Activated T-helper 1 cell treated with anti-CD3 and anti-CD28 coated beads, Interleukin-12 subunit alpha, Interleukin-12 subunit beta, Interleukin-2, Interleukin-4 antibody, amounts not matched to agents 30 ng/mL and 10 ng/mL and 1 ng/mL, durations not matched to agents 14 hours and 24 hours and 36 hours (primary cell): Measurements from ENCODE around the gene NDFIP1. TPM values are rescaled to one million over a fixed set of nuclear protein-coding genes. Genes with fewer than 3 reads are reported as not detected.

ENCODE experiments used
- DNase-seq: peaks from one replicate; pipeline ENCODE4 v3.0.0; 2021; ENCODE audit warnings: low spot score
- H3K27ac Mint-ChIP-seq: one replicate; pipeline ENCODE4 v1.8.0; 2021; ENCODE audit warnings: mild to moderate bottlenecking, mixed read lengths
- H3K27me3 Mint-ChIP-seq: one replicate; pipeline ENCODE4 v1.8.0; 2022; ENCODE audit warnings: mild to moderate bottlenecking, moderate library complexity, mixed read lengths; ENCODE audit not compliant: insufficient read depth
- H3K36me3 Mint-ChIP-seq: one replicate; pipeline ENCODE4 v1.8.0; 2021; ENCODE audit warnings: low read depth, mixed read lengths
- H3K4me1 Mint-ChIP-seq: one replicate; pipeline ENCODE4 v1.8.0; 2021; ENCODE audit warnings: low read depth, mixed read lengths
- H3K4me3 Mint-ChIP-seq: one replicate; pipeline ENCODE4 v1.8.0; 2021; ENCODE audit warnings: mild to moderate bottlenecking, moderate library complexity, mixed read lengths
- H3K9me3 Mint-ChIP-seq: one replicate; pipeline ENCODE4 v1.8.0; 2021; ENCODE audit warnings: mixed read lengths
- intact Hi-C: fragments of 100-400 bp; cut with micrococcal nuclease; formaldehyde crosslinking; loops from one replicate; pipeline ENCODE4 v1.15.1; 2024
- total RNA-seq: library from RNA; stranded (reverse); gene quantifications from 2 replicates; pipeline ENCODE4 v1.2.3, GENCODE V29; 2022

Gene NDFIP1
- total RNA-seq, 1 donor from 2014 or later, result 119 TPM

- peaks cover 23% of the 10 kb centered on the region for H3K36me3 Mint-ChIP-seq
- H3K27ac Mint-ChIP-seq, result no peak overlapping the region
- H3K4me1 Mint-ChIP-seq, result peaks cover 39% of the 10 kb centered on the region
These were observed 21.0 kb downstream of the NDFIP1 start for GRCh38 chr5:142129446-142130066.

GRCh38 chr5:142131394-142131793, 22.8 kb downstream of the NDFIP1 start:
- no peak overlapping the region for H3K4me3 Mint-ChIP-seq
- peaks cover 23% of the 10 kb centered on the region for H3K36me3 Mint-ChIP-seq
- no peak overlapping the region for H3K27ac Mint-ChIP-seq
- peaks cover 43% of the 10 kb centered on the region for H3K4me1 Mint-ChIP-seq
- no peaks in the 10 kb centered on the region for H3K27me3 Mint-ChIP-seq
- H3K9me3 Mint-ChIP-seq, result no peaks in the 10 kb centered on the region
- intact Hi-C loops, result loop anchor here (5.0 kb wide), 1 partner anchor 59 kb away; no protein-coding TSS in a partner anchor
- no peak for DNase-seq

More at GRCh38 chr5:142129446-142130066, 21.0 kb downstream of the NDFIP1 start:
- no peak for DNase-seq
- Mint-ChIP-seq H3K27me3 (no peaks in the 10 kb centered on the region), H3K9me3 (no peaks in the 10 kb centered on the region), H3K4me3 (no peak overlapping the region)
- intact Hi-C loops, result loop anchor here (5.0 kb wide), 1 partner anchor 57 kb away; no protein-coding TSS in a partner anchor

GRCh38 chr5:142132916-142133315, 24.3 kb downstream of the NDFIP1 start:
- Mint-ChIP-seq H3K9me3 (no peaks in the 10 kb centered on the region), H3K36me3 (peaks cover 24% of the 10 kb centered on the region), H3K27me3 (no peaks in the 10 kb centered on the region), H3K4me1 (peaks cover 29% of the 10 kb centered on the region), H3K27ac (no peak overlapping the region), H3K4me3 (no peak overlapping the region)
- intact Hi-C loops, result loop anchor here (5.0 kb wide), 1 partner anchor 61 kb away; no protein-coding TSS in a partner anchor
- DNase-seq, result no peak

- Mint-ChIP-seq H3K4me3 (no peak overlapping the region), H3K27me3 (no peaks in the 10 kb centered on the region), H3K9me3 (no peaks in the 10 kb centered on the region), H3K4me1 (peaks cover 22% of the 10 kb centered on the region), H3K27ac (no peak overlapping the region), H3K36me3 (peaks cover 23% of the 10 kb centered on the region)
- intact Hi-C loops, result loop anchor here (5.0 kb wide), 1 partner anchor 61 kb away; no protein-coding TSS in a partner anchor
- no peak for DNase-seq
These were observed 25.0 kb downstream of the NDFIP1 start for GRCh38 chr5:142133330-142134206.

- Mint-ChIP-seq H3K27ac (no peak overlapping the region), H3K4me3 (no peak overlapping the region), H3K4me1 (peaks cover 13% of the 10 kb centered on the region), H3K27me3 (no peaks in the 10 kb centered on the region), H3K36me3 (peaks cover 19% of the 10 kb centered on the region), H3K9me3 (no peaks in the 10 kb centered on the region)
- intact Hi-C loops, result loop anchor here (5.0 kb wide), 1 partner anchor 62 kb away; no protein-coding TSS in a partner anchor
- no peak for DNase-seq
These were observed 25.9 kb downstream of the NDFIP1 start for GRCh38 chr5:142134331-142135010.

- no peak overlapping the region for H3K27ac Mint-ChIP-seq
- no peak overlapping the region for H3K4me3 Mint-ChIP-seq
- no peak for DNase-seq
- peaks cover 15% of the 10 kb centered on the region for H3K36me3 Mint-ChIP-seq
- peaks cover 6% of the 10 kb centered on the region for H3K4me1 Mint-ChIP-seq
- intact Hi-C loops, result no loop called here
- H3K9me3 Mint-ChIP-seq, result no peaks in the 10 kb centered on the region
- H3K27me3 Mint-ChIP-seq, result no peaks in the 10 kb centered on the region
These were observed 32.9 kb downstream of the NDFIP1 start for GRCh38 chr5:142141463-142141862.

GRCh38 chr5:142143878-142144277, 35.3 kb downstream of the NDFIP1 start:
- H3K4me3 Mint-ChIP-seq, result no peak overlapping the region
- no peak overlapping the region for H3K27ac Mint-ChIP-seq
- intact Hi-C loops, result loop anchor here (2.0 kb wide), 2 partner anchors 143 to 451 kb away; no protein-coding TSS in a partner anchor
- H3K36me3 Mint-ChIP-seq, result peaks cover 21% of the 10 kb centered on the region
- DNase-seq, result no peak
- H3K4me1 Mint-ChIP-seq, result peaks cover 6% of the 10 kb centered on the region
- H3K9me3 Mint-ChIP-seq, result no peaks in the 10 kb centered on the region
- H3K27me3 Mint-ChIP-seq, result no peaks in the 10 kb centered on the region

GRCh38 chr5:142145106-142145900, 36.7 kb downstream of the NDFIP1 start:
- DNase-seq, result peak; percentile 26
- H3K27ac Mint-ChIP-seq, result no peak overlapping the region
- peaks cover 26% of the 10 kb centered on the region for H3K36me3 Mint-ChIP-seq
- peaks cover 6% of the 10 kb centered on the region for H3K4me1 Mint-ChIP-seq
- H3K4me3 Mint-ChIP-seq, result no peak overlapping the region
- intact Hi-C loops, result loop anchor here (1.0 to 2.0 kb wide), 5 partner anchors 35 to 453 kb away; no protein-coding TSS in a partner anchor
- H3K27me3 Mint-ChIP-seq, result no peaks in the 10 kb centered on the region
- no peaks in the 10 kb centered on the region for H3K9me3 Mint-ChIP-seq

GRCh38 chr5:142149363-142149762, 40.8 kb downstream of the NDFIP1 start:
- H3K9me3 Mint-ChIP-seq, result no peaks in the 10 kb centered on the region
- no peak overlapping the region for H3K4me3 Mint-ChIP-seq
- DNase-seq, result no peak
- H3K27ac Mint-ChIP-seq, result no peak overlapping the region
- peaks cover 35% of the 10 kb centered on the region for H3K36me3 Mint-ChIP-seq
- intact Hi-C loops, result no loop called here
- H3K4me1 Mint-ChIP-seq, result no peaks in the 10 kb centered on the region
- no peaks in the 10 kb centered on the region for H3K27me3 Mint-ChIP-seq

GRCh38 chr5:142150431-142150830, 41.9 kb downstream of the NDFIP1 start:
- no peaks in the 10 kb centered on the region for H3K9me3 Mint-ChIP-seq
- H3K27me3 Mint-ChIP-seq, result no peaks in the 10 kb centered on the region
- peaks cover 1% of the 10 kb centered on the region for H3K4me1 Mint-ChIP-seq
- no peak overlapping the region for H3K27ac Mint-ChIP-seq
- H3K36me3 Mint-ChIP-seq, result peaks cover 38% of the 10 kb centered on the region
- no peak for DNase-seq
- H3K4me3 Mint-ChIP-seq, result no peak overlapping the region
- intact Hi-C loops, result loop anchor here (2.0 to 10.0 kb wide), 4 partner anchors 174 to 466 kb away; partner anchors contain the start of gene SPRY4

- Mint-ChIP-seq H3K27me3 (no peaks in the 10 kb centered on the region), H3K4me1 (peaks cover 14% of the 10 kb centered on the region), H3K4me3 (no peak overlapping the region), H3K36me3 (peaks cover 37% of the 10 kb centered on the region), H3K9me3 (no peaks in the 10 kb centered on the region), H3K27ac (no peak overlapping the region)
- intact Hi-C loops, result loop anchor here (1.0 to 10.0 kb wide), 7 partner anchors 173 to 548 kb away; partner anchors contain the start of gene SPRY4
- peak; percentile 29 for DNase-seq
These were observed 43.1 kb downstream of the NDFIP1 start for GRCh38 chr5:142151436-142152383.
